ENCODE data around the gene PALMD. TPM values are rescaled to one million over a fixed set of nuclear protein-coding genes. Genes with fewer than 3 reads are reported as not detected.

Gene PALMD
- total and polyA plus RNA-seq, 3 donors from 2014 or later = 12.9 to 23.5 (median 14.1) TPM

DNA sequence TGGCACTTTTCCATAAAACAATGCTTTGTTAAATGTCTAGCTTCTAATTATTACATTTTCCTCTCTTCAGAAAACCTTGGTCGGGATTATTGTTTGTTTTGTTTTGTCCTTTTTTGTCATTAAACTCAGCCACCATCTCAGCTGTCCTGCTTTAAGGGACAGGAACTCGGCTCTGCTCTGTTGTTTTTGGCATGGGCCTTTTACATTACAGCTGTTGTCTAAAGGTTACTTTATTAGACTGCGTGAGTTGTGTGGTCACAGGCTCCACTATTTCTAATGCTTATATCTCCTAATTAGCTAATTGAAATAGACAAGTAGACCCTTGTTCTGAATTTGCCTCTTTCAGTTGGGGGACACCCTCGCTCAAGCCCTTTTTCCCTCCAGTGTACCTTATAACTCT lies 1.6 kb downstream of the PALMD start:
- peak overlapping the region; percentile 51 to 52 for H3K4me3 ChIP-seq
- 42 to 46% methylated on average over 4 of the region's 4 CpGs for WGBS, 2 donors
- H3K9me3 ChIP-seq = no peaks in the 10 kb centered on the region
- H3K4me1 ChIP-seq = peaks cover 26% of the 10 kb centered on the region
- no peak for DNase-seq
- peak overlapping the region; percentile 47 to 81 for H3K27ac ChIP-seq
- TF ChIP-seq, protein P1, sequence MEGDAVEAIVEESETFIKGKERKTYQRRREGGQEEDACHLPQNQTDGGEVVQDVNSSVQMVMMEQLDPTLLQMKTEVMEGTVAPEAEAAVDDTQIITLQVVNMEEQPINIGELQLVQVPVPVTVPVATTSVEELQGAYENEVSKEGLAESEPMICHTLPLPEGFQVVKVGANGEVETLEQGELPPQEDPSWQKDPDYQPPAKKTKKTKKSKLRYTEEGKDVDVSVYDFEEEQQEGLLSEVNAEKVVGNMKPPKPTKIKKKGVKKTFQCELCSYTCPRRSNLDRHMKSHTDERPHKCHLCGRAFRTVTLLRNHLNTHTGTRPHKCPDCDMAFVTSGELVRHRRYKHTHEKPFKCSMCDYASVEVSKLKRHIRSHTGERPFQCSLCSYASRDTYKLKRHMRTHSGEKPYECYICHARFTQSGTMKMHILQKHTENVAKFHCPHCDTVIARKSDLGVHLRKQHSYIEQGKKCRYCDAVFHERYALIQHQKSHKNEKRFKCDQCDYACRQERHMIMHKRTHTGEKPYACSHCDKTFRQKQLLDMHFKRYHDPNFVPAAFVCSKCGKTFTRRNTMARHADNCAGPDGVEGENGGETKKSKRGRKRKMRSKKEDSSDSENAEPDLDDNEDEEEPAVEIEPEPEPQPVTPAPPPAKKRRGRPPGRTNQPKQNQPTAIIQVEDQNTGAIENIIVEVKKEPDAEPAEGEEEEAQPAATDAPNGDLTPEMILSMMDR (IDR thresholded peaks at IDR 0.05) = no peak
- TF ChIP-seq POLR2A (IDR thresholded peaks at IDR 0.05) = no peak
- intact Hi-C loops (cut with DNase I; ENCODE audit: low total_unique reads) = no loop called here
- no peaks in the 10 kb centered on the region for H3K36me3 ChIP-seq (ENCODE audit: low read depth, missing control alignments)
- no peaks in the 10 kb centered on the region for H3K27me3 ChIP-seq

DNA sequence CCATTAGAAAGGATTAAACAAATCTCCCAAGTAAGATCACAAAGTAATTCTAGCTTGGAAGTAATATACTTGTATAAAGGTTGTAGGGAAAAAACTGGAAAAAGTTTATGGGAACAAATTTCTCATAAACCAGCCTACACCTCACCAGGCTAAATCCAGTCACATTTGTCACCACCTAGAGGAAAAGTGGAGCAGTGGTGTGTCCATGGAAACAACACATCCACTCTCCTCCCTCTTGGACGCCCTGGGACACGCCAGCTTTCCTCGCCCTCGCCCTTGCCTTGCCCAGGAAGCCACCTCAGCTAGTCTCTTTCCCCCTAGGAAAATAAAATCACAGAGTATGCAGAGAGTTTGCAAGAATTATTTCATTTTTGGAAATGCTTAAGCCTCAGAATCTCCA lies 2.2 kb downstream of the PALMD start:
- 61 to 68% methylated on average over 4 of the region's 4 CpGs for WGBS, 2 donors
- peaks cover 26% of the 10 kb centered on the region for H3K4me1 ChIP-seq
- intact Hi-C loops (cut with DNase I; ENCODE audit: low total_unique reads) = no loop called here

DNA sequence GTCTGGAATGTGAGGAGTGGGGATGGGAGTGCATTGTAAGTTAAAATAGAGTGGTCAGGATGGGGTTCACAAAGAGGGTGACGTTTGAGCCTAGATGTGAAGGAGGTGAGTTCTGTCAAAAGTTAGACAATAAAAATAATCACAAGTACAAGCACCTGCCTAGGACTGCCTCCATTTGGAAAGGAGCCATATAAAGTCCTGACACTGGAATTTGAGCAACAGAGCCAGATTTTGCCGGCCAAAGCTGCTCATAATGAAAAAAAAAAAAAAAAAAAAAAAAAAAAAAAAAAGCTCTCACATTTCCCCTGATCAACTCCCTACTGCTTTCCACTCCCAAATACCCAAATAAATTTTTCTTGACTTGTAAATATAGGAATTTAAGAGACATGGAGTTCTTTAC lies 4.1 kb downstream of the PALMD start:
- WGBS, 2 donors = 28 to 36% methylated on average over 2 of the region's 2 CpGs
- H3K4me1 ChIP-seq = peaks cover 14% of the 10 kb centered on the region
- no peaks in the 10 kb centered on the region for H3K27me3 ChIP-seq
- peak overlapping the region; percentile 67 to 81 for H3K27ac ChIP-seq
- no peak for DNase-seq
- H3K4me3 ChIP-seq = no peak overlapping the region
- no peaks in the 10 kb centered on the region for H3K9me3 ChIP-seq
- H3K36me3 ChIP-seq (ENCODE audit: low read depth, missing control alignments) = no peaks in the 10 kb centered on the region
- intact Hi-C loops (cut with DNase I; ENCODE audit: low total_unique reads) = no loop called here
- TF ChIP-seq, protein P1 (IDR thresholded peaks at IDR 0.05) = no peak
- TF ChIP-seq POLR2A (IDR thresholded peaks at IDR 0.05) = no peak

More for the DNA sequence above, 2.2 kb downstream of the PALMD start:
- H3K27ac ChIP-seq = peak overlapping the region; percentile 47 to 81
- no peaks in the 10 kb centered on the region for H3K9me3 ChIP-seq
- TF ChIP-seq, protein P1 (IDR thresholded peaks at IDR 0.05) = peak in 2 of 3 experiments; percentile 20 to 26
- no peak for TF ChIP-seq POLR2A (IDR thresholded peaks at IDR 0.05)
- no peaks in the 10 kb centered on the region for H3K36me3 ChIP-seq (ENCODE audit: low read depth, missing control alignments)
- no peaks in the 10 kb centered on the region for H3K27me3 ChIP-seq
- H3K4me3 ChIP-seq = peak overlapping the region; percentile 22 to 51
- DNase-seq = peak; percentile 54

DNA sequence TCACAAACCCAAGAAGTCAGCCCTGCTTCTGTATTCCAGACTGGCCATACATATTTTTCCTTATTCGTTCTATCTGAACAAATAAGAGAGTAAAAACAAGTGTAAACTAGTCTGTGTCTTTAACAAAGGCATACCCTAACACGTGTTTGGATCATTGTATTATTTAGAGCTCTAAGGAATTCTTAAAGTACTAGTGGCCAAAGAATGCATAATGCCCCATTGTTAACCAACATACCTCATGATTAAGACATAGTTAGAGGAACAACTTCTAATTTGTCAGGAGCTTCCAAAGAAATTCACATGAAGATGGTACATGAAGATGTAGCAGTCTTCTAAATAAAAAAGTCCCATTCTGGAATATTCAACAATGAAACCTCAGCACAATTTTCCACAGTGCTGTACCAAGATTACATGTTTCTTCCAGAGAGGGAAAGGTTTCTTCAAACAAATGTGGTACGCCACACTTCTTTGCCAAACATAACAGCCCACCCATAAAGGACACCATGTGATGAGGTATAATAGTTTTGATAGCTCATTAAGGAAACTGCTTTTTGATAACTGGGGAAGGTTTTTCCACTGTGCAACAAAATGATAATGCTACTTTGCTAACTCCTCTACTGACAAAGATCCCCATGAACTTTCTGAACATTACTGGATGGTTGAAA lies 5.0 kb downstream of the PALMD start:
- no peaks in the 10 kb centered on the region for H3K36me3 ChIP-seq (ENCODE audit: low read depth, missing control alignments)
- H3K27me3 ChIP-seq = no peaks in the 10 kb centered on the region
- no peak for DNase-seq
- peaks cover 7% of the 10 kb centered on the region for H3K4me1 ChIP-seq
- TF ChIP-seq POLR2A (IDR thresholded peaks at IDR 0.05) = no peak
- TF ChIP-seq, protein P1 (IDR thresholded peaks at IDR 0.05) = no peak
- no peak overlapping the region for H3K4me3 ChIP-seq
- intact Hi-C loops (cut with DNase I; ENCODE audit: low total_unique reads) = no loop called here
- no peaks in the 10 kb centered on the region for H3K9me3 ChIP-seq
- H3K27ac ChIP-seq = peak overlapping the region; percentile 67 to 81
- 27 to 48% methylated on average over 3 of the region's 3 CpGs for WGBS, 2 donors

- intact Hi-C loops (cut with DNase I; ENCODE audit: low total_unique reads) = no loop called here
- H3K27ac ChIP-seq = peak overlapping the region in 1 of 2 donors; percentile 81
- H3K4me1 ChIP-seq = peaks cover 7% of the 10 kb centered on the region
- H3K27me3 ChIP-seq = no peaks in the 10 kb centered on the region
- 57 to 61% methylated on average over 2 of the region's 2 CpGs for WGBS, 2 donors
- TF ChIP-seq, protein P1 (IDR thresholded peaks at IDR 0.05) = no peak
- no peak for TF ChIP-seq POLR2A (IDR thresholded peaks at IDR 0.05)
- no peak overlapping the region for H3K4me3 ChIP-seq
- DNase-seq = no peak
- H3K9me3 ChIP-seq = no peaks in the 10 kb centered on the region
- H3K36me3 ChIP-seq (ENCODE audit: low read depth, missing control alignments) = no peaks in the 10 kb centered on the region
Measured at GRCh38 chr1:99652881-99653281, 7.0 kb downstream of the PALMD start.
